ENCODE results near the gene GNAT1. TPM values are rescaled to one million over a fixed set of nuclear protein-coding genes. Genes with fewer than 3 reads are reported as not detected.

Gene GNAT1
- total RNA-seq, 2 donors from 2014 or later, result 0.54 TPM; not detected in 1

GRCh38 chr3:50195501-50196252, 4.3 kb downstream of the GNAT1 start:
- no peak overlapping the region for H3K27ac ChIP-seq
- TF ChIP-seq CTCF (IDR thresholded peaks at IDR 0.05), result no peak
- peaks cover 3 to 21% of the 10 kb centered on the region in 2 donors for H3K4me1 ChIP-seq (ENCODE audit: control insufficient read depth in 1 of 2, low read depth in 2 of 2)
- no peaks in the 10 kb centered on the region for H3K27me3 ChIP-seq (replicated peaks; ENCODE audit: insufficient read depth)
- DNase-seq (ENCODE audit: low spot score) (no peak), ATAC-seq (ENCODE audit: insufficient number of reproducible peaks, low FRiP score, low read depth) (no peak)
- no peak overlapping the region for H3K4me3 ChIP-seq
- H3K36me3 ChIP-seq, result no peaks in the 10 kb centered on the region
- no peaks in the 10 kb centered on the region for H3K9me3 ChIP-seq

GRCh38 chr3:50196253-50196801, 4.9 kb downstream of the GNAT1 start:
- no peak for TF ChIP-seq CTCF (IDR thresholded peaks at IDR 0.05)
- no peaks in the 10 kb centered on the region for H3K27me3 ChIP-seq (replicated peaks; ENCODE audit: insufficient read depth)
- no peak for ATAC-seq (ENCODE audit: insufficient number of reproducible peaks, low FRiP score, low read depth)

GRCh38 chr3:50201573-50202315, 10.3 kb downstream of the GNAT1 start:
- no peaks in the 10 kb centered on the region for H3K27me3 ChIP-seq (replicated peaks; ENCODE audit: insufficient read depth)

More at GRCh38 chr3:50196253-50196801, 4.9 kb downstream of the GNAT1 start:
- H3K36me3 ChIP-seq, result no peaks in the 10 kb centered on the region
- no peak for DNase-seq (ENCODE audit: low spot score)
- H3K4me3 ChIP-seq, result no peak overlapping the region
- H3K27ac ChIP-seq, result no peak overlapping the region
- peaks cover 3 to 21% of the 10 kb centered on the region in 2 donors for H3K4me1 ChIP-seq (ENCODE audit: control insufficient read depth in 1 of 2, low read depth in 2 of 2)
- no peaks in the 10 kb centered on the region for H3K9me3 ChIP-seq

GRCh38 chr3:50202353-50203112, 11.1 kb downstream of the GNAT1 start:
- TF ChIP-seq CTCF (IDR thresholded peaks at IDR 0.05), result no peak
- ATAC-seq (ENCODE audit: insufficient number of reproducible peaks, low FRiP score, low read depth) (no peak), DNase-seq (ENCODE audit: low spot score) (no peak)
- Histone ChIP-seq H3K27me3 (replicated peaks; ENCODE audit: insufficient read depth) (no peaks in the 10 kb centered on the region), H3K4me1 (ENCODE audit: control insufficient read depth in 1 of 2, low read depth in 2 of 2) (peaks cover 4 to 14% of the 10 kb centered on the region in 2 donors), H3K4me3 (no peak overlapping the region), H3K9me3 (no peaks in the 10 kb centered on the region), H3K27ac (no peak overlapping the region), H3K36me3 (no peaks in the 10 kb centered on the region)

More at GRCh38 chr3:50201573-50202315, 10.3 kb downstream of the GNAT1 start:
- ATAC-seq (ENCODE audit: insufficient number of reproducible peaks, low FRiP score, low read depth), result no peak
- H3K4me3 ChIP-seq, result no peak overlapping the region
- TF ChIP-seq CTCF (IDR thresholded peaks at IDR 0.05), result no peak
- no peak overlapping the region for H3K27ac ChIP-seq
- H3K9me3 ChIP-seq, result no peaks in the 10 kb centered on the region
- peaks cover 4 to 14% of the 10 kb centered on the region in 2 donors for H3K4me1 ChIP-seq (ENCODE audit: control insufficient read depth in 1 of 2, low read depth in 2 of 2)
- no peaks in the 10 kb centered on the region for H3K36me3 ChIP-seq
- no peak for DNase-seq (ENCODE audit: low spot score)
